ENCODE results near the gene AQP11.
"Not testable (repeated sequence)": the region's sequence is repeated elsewhere in the genome, so short reads cannot be mapped to it uniquely, and the experiment has no call there.

Gene AQP11

GRCh38 chr11:77593883-77594282, 4.1 kb downstream of the AQP11 start:
- no peak for DNase-seq

GRCh38 chr11:77596626-77597025, 6.9 kb downstream of the AQP11 start:
- no peak for DNase-seq

GRCh38 chr11:77598195-77598594, 8.4 kb downstream of the AQP11 start:
- DNase-seq, result no peak

GRCh38 chr11:77602381-77603088, 12.8 kb downstream of the AQP11 start:
- DNase-seq, result no peak

GRCh38 chr11:77604281-77604680, 14.5 kb downstream of the AQP11 start:
- no peak for DNase-seq

- DNase-seq, result no peak
Observed at GRCh38 chr11:77609234-77609633, 19.5 kb downstream of the AQP11 start.

- no peak for DNase-seq
Observed at GRCh38 chr11:77611921-77612320, 22.2 kb downstream of the AQP11 start.

GRCh38 chr11:77617892-77618291, 28.1 kb downstream of the AQP11 start:
- no peak for DNase-seq

- peak; percentile 32 for DNase-seq
Observed at GRCh38 chr11:77619576-77620198, 29.9 kb downstream of the AQP11 start.

- DNase-seq, result no peak
Observed at GRCh38 chr11:77630157-77630710, 40.5 kb downstream of the AQP11 start.

GRCh38 chr11:77633926-77634325, 44.2 kb downstream of the AQP11 start:
- not testable (repeated sequence) for DNase-seq

GRCh38 chr11:77636731-77637344, 47.1 kb downstream of the AQP11 start:
- DNase-seq, result no peak

- peak; percentile 82 for DNase-seq
Observed at GRCh38 chr11:77637345-77638165, 47.8 kb downstream of the AQP11 start, which contains the start of gene CLNS1A. Gene CLNS1A, minus strand, starts transcription at chr11:77637794. Its CDS starts 80 bp downstream, at chr11:77637714.

- DNase-seq, result no peak
Observed at GRCh38 chr11:77642228-77642627, 52.5 kb downstream of the AQP11 start.

GRCh38 chr11:77644887-77645286, 55.1 kb downstream of the AQP11 start:
- no peak for DNase-seq

- DNase-seq, result no peak
Observed at GRCh38 chr11:77647654-77648305, 58.0 kb downstream of the AQP11 start.

GRCh38 chr11:77650123-77650522, 60.4 kb downstream of the AQP11 start:
- DNase-seq, result no peak

GRCh38 chr11:77654770-77655434, 65.1 kb downstream of the AQP11 start:
- DNase-seq, result no peak

- no peak for DNase-seq
Observed at GRCh38 chr11:77656362-77656761, 66.6 kb downstream of the AQP11 start.

GRCh38 chr11:77658213-77659013, 68.7 kb downstream of the AQP11 start:
- no peak for DNase-seq
